Stimulated activated CD8-positive, alpha-beta memory T cell treated with anti-CD3 and anti-CD28 coated beads, Interleukin-12 subunit alpha, Interleukin-12 subunit beta, amount 100 ng/mL, for 1 hour (primary cell): ENCODE data around the gene KLF17.
"Not testable (repeated sequence)": the region's sequence is repeated elsewhere in the genome, so short reads cannot be mapped to it uniquely, and the experiment has no call there.

Experiments used
- DNase-seq: peaks from one replicate; pipeline ENCODE4 v3.0.0-alpha.2; 2020; ENCODE audit warnings: low read depth

The KLF17 gene

GRCh38 chr1:44110916-44111315 is 7.7 kb upstream of the KLF17 start:
- DNase-seq, result no peak

GRCh38 chr1:44111861-44112260 is 6.8 kb upstream of the KLF17 start:
- no peak for DNase-seq

GRCh38 chr1:44112486-44112885 is 6.1 kb upstream of the KLF17 start:
- no peak for DNase-seq

GRCh38 chr1:44113095-44113609 is 5.5 kb upstream of the KLF17 start:
- no peak for DNase-seq

- no peak for DNase-seq
These were observed 4.5 kb upstream of the KLF17 start for GRCh38 chr1:44114098-44114497.

GRCh38 chr1:44117272-44117671 is 1.3 kb upstream of the KLF17 start:
- DNase-seq, result not testable (repeated sequence)

GRCh38 chr1:44119525-44119924 is 904 bp downstream of the KLF17 start:
- no peak for DNase-seq

GRCh38 chr1:44120398-44120949 is 1.9 kb downstream of the KLF17 start:
- DNase-seq, result no peak

GRCh38 chr1:44129616-44130500 is 11.2 kb downstream of the KLF17 start:
- DNase-seq, result no peak

GRCh38 chr1:44131411-44131810 is 12.8 kb downstream of the KLF17 start:
- no peak for DNase-seq

- no peak for DNase-seq
These were observed 15.7 kb downstream of the KLF17 start for GRCh38 chr1:44134071-44134920.

- DNase-seq, result no peak
These were observed 17.3 kb downstream of the KLF17 start for GRCh38 chr1:44135886-44136285.

- DNase-seq, result no peak
These were observed 19.6 kb downstream of the KLF17 start for GRCh38 chr1:44138239-44138638.

GRCh38 chr1:44139565-44139964 is 20.9 kb downstream of the KLF17 start:
- DNase-seq, result not testable (repeated sequence)

- DNase-seq, result no peak
These were observed 22.9 kb downstream of the KLF17 start, which contains the start of gene KLF18 for GRCh38 chr1:44141531-44141930. Gene KLF18, minus strand, starts transcription at chr1:44141631. Its CDS starts 0 bp downstream, at chr1:44141631.

- DNase-seq, result no peak
These were observed 26.5 kb downstream of the KLF17 start for GRCh38 chr1:44144962-44145756.

- no peak for DNase-seq
These were observed 28.1 kb downstream of the KLF17 start for GRCh38 chr1:44146536-44147361.

GRCh38 chr1:44147582-44147981 is 29.0 kb downstream of the KLF17 start:
- no peak for DNase-seq

GRCh38 chr1:44151332-44151731 is 32.7 kb downstream of the KLF17 start:
- no peak for DNase-seq

GRCh38 chr1:44151808-44152207 is 33.2 kb downstream of the KLF17 start:
- DNase-seq, result no peak

- DNase-seq, result no peak
These were observed 34.1 kb downstream of the KLF17 start for GRCh38 chr1:44152692-44153091.
